ENCODE data around the gene RHBDD1. TPM values are rescaled to one million over a fixed set of nuclear protein-coding genes. Genes with fewer than 3 reads are reported as not detected.

The RHBDD1 gene
- total RNA-seq, 1 donor, result 45.0 TPM

DNA sequence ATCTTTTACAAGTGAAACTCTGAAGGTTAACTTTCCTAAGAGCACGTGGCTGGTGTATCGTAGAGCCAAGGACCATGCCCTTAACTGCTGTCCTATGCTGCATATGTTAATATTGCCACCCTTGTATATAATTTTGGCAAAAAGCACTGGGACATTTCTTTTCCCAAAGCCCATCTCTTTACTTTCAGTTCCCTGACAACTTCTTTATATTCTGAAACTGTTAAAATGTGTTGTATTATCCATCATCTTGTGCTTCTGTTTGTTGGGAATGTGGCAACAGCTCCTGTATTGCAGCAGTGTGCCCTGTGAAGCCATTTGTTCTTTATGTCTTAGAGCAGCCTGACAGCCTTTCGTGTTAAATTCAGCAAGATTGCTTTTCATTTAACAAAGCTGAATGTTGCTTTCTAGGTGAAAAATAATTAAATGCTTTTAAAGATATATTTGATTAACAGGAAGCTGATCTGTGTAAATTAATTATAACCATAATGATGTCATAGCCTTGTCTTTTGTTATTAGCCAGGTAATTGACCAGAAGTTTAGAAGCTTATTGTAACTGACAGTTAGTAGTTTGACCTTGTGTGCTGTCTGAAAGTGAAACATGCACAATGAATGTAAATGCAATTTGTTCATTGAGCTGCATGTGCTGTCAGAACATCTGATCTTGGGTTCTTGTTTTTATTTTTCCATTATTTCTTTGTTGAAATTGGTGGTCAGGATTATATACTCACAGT lies 9.7 kb downstream of the RHBDD1 start:
- no peak for TF ChIP-seq CTCF (IDR thresholded peaks at IDR 0.05; ENCODE audit: insufficient read depth, low read length)
- no peak overlapping the region for H3K4me3 ChIP-seq (ENCODE audit: low read depth, low read length)
- DNase-seq (ENCODE audit: low read depth), result no peak

DNA sequence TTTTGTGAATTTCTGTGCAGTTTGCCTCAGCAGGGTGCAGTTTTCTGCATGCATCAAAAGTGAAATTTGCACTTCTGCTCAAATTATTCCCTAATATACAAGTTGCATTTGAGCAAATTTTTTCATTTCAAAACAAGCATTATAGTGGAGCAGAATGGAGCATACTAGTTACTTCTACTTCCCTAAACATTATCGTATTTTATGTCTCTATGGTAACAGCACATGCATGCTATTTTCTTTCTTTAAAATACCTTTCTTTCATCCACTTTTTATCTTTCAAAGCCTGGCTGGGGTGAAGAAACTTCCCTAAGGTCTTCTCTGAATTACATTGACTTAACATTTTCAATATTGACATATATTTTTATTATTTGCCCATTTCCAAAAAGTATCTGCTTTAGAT lies 11.2 kb downstream of the RHBDD1 start:
- no peak for TF ChIP-seq CTCF (IDR thresholded peaks at IDR 0.05; ENCODE audit: insufficient read depth, low read length)
- no peak overlapping the region for H3K4me3 ChIP-seq (ENCODE audit: low read depth, low read length)
- DNase-seq (ENCODE audit: low read depth), result no peak

DNA sequence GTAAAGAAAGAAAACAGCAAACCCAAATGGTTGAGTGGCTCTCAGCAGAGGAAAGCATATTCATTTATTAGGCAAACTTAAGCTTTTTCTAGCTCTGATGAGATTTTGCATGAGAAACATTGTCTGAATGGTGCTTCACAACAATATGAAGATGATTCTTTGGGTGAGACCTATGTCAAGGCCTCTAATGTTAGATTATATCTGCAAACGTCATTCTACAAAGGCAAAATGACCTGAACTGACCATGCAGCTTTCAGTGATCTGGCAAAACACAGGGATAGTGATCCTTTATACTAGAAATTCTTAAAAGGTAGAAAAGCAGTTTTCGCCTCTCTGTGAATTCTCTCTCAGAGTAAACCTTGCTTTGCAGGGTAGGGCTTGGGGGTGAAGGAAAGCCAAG lies 11.7 kb downstream of the RHBDD1 start:
- no peak for DNase-seq (ENCODE audit: low read depth)
- no peak overlapping the region for H3K4me3 ChIP-seq (ENCODE audit: low read depth, low read length)
- TF ChIP-seq CTCF (IDR thresholded peaks at IDR 0.05; ENCODE audit: insufficient read depth, low read length), result no peak

- no peak for TF ChIP-seq CTCF (IDR thresholded peaks at IDR 0.05; ENCODE audit: insufficient read depth, low read length)
- H3K4me3 ChIP-seq (ENCODE audit: low read depth, low read length), result no peak overlapping the region
- no peak for DNase-seq (ENCODE audit: low read depth)
Measured at GRCh38 chr2:226849349-226849748, 13.5 kb downstream of the RHBDD1 start.

- no peak for DNase-seq (ENCODE audit: low read depth)
- H3K4me3 ChIP-seq (ENCODE audit: low read depth, low read length), result no peak overlapping the region
- TF ChIP-seq CTCF (IDR thresholded peaks at IDR 0.05; ENCODE audit: insufficient read depth, low read length), result no peak
Measured at GRCh38 chr2:226850024-226850423, 14.2 kb downstream of the RHBDD1 start.

- TF ChIP-seq CTCF (IDR thresholded peaks at IDR 0.05; ENCODE audit: insufficient read depth, low read length), result no peak
- DNase-seq (ENCODE audit: low read depth), result no peak
- H3K4me3 ChIP-seq (ENCODE audit: low read depth, low read length), result no peak overlapping the region
Measured at GRCh38 chr2:226855787-226856186, 19.9 kb downstream of the RHBDD1 start.

GRCh38 chr2:226860087-226860486 lies 24.2 kb downstream of the RHBDD1 start:
- no peak for DNase-seq (ENCODE audit: low read depth)
- H3K4me3 ChIP-seq (ENCODE audit: low read depth, low read length), result no peak overlapping the region
- TF ChIP-seq CTCF (IDR thresholded peaks at IDR 0.05; ENCODE audit: insufficient read depth, low read length), result no peak

Data from fibroblast of the aortic adventitia (primary cell).